HT-29 (cell line): ENCODE results near the gene TMCO4. TPM values are rescaled to one million over a fixed set of nuclear protein-coding genes. Genes with fewer than 3 reads are reported as not detected.

Source experiments
- DNase-seq: peaks from one replicate; pipeline ENCODE4 v3.0.0-alpha.2; 2015; ENCODE audit warnings: low spot score
- total RNA-seq: library from RNA; depleted of rRNA; stranded (reverse); fragments of >200 nt; shearing (Covaris generic); gene quantifications from 2 replicates; pipeline ENCODE4 v1.2.3, GENCODE V29; 2014

The TMCO4 gene
- total RNA-seq, 1 experiment from 2014 or later, result 23.8 TPM

GRCh38 chr1:19720174-19720573 lies 79.5 kb downstream of the TMCO4 start:
- no peak for DNase-seq

- no peak for DNase-seq
These were observed 82.2 kb downstream of the TMCO4 start for GRCh38 chr1:19717467-19717866.

DNA sequence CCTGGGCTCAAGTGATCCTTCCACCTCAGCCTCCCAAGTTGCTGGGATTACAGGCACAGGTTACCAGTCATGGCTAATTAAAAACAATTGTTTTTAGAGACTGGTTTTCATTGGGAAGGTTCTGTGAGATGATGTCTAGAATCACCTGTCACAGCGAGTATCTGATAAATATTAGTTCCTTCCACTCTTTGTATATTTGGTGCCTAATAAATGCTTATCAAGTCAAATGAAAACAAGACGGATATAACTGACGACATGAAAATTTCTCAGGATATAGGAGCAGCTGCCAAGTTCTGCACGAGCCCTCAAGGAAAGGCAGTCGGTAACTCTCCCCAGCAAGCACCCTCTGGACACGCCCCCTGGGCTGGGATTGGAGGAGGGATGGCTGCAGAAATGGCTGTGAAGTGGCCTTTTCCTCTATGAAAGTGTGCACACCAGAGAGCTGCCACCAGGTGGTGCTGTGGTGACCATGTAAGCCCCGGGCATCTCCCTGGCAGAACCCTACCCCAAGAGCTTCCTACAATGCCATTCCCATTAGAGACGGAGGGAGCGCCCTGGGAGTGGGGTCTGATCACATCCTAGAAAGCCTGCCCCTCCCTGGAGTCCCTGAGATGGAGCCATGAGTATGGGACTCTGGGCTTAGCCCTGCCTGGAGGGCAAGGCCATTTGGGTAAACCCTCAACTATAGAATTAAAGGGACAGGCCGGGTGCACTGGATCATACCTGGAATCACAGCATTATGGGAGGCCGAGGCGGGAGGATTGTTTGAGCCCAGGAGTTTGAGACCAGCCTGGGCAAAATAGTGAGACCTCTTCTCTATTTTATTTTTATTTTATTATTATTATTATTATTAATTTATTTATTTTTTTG lies 84.1 kb downstream of the TMCO4 start:
- peak; percentile 97 for DNase-seq

- DNase-seq, result no peak
These were observed 86.8 kb downstream of the TMCO4 start for GRCh38 chr1:19712928-19713327.

DNA sequence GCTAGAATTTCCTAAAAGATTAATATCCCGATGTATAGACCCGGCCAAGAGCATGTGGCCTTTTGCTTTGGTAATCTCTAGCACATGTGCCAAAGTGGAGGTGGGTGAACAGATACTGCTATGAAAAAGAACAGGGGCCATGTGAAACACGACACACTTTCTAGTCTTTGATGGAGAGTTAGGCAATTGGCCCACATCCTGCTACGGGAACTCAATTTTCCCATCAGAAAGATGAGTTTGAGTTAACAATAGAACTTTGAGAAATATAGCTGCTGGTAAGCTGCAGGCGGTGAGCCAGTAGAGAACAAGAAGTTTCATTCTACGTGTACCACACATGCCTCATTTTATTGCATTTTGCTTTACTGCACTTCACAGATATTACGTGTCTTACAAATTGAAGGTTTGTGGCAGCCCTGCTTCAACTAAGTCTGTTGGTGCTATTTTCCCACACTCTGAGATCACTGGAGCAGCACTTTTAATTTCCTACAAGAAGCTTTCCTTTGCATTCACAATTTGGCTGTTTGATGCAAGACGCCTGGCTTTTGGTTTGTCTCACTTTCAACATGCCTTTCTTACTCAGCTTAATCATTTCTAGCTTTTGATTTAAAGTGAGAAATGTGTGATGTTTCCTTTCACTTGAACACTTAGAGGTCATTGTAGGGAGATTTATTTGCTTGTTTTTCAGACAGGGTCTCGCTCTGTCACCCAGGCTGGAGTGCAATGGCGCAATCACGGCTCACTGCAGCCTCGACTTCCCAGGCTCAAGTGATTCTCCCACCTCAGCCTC lies 88.7 kb downstream of the TMCO4 start:
- DNase-seq, result no peak

DNA sequence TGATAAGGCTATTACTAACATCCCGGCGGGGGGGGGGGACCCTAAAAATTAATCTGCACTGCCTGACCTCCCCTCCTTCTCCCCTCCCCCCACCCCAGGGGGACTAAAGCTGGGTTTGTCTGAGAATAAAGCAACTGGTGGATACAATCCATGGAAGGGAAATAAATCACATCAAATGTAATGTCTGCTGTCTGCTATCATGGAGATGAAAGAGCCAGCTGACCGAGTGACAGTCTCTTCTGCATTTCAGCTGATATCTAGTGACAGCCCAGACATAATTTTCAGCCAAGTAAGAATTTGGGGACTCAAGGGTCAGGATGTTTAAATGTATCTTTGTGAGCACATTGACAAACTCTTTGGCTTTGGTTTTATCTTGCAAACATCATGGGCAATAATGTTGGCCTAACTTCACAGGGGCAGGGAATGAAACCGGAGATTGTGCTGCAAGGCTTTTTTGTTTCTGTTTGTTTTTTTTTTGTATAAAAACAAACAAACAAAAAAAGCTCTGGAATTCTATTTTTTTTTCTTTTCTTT lies 90.4 kb downstream of the TMCO4 start:
- DNase-seq, result no peak

DNA sequence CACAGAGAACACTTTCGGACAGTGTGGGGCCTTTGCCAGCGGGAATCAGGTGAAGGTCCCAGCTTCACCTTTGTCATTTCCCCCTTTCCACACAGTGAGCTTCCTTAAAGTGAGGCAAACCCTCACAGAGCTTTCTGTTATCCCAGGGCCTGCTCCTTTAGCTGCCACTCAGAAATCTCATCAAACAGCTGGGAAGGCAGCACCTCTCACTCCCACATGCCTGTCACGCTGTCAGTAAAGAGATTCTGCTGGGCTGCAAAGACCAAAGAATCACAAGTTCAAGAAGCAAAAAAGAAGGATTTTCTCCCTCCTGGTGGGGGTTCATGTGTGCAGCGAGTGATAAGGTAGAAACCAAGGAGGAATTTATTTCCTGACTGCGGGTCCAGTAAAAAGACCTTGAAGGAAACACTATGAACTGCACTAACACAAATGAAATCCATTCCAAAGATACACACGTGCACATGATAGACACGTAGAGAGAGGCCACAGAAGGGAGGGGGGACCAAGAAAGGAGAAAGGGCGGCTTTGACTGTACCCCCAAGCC lies 91.1 kb downstream of the TMCO4 start:
- DNase-seq, result no peak

GRCh38 chr1:19706136-19706535 lies 93.6 kb downstream of the TMCO4 start:
- DNase-seq, result no peak

GRCh38 chr1:19705464-19705863 lies 94.3 kb downstream of the TMCO4 start:
- no peak for DNase-seq

DNA sequence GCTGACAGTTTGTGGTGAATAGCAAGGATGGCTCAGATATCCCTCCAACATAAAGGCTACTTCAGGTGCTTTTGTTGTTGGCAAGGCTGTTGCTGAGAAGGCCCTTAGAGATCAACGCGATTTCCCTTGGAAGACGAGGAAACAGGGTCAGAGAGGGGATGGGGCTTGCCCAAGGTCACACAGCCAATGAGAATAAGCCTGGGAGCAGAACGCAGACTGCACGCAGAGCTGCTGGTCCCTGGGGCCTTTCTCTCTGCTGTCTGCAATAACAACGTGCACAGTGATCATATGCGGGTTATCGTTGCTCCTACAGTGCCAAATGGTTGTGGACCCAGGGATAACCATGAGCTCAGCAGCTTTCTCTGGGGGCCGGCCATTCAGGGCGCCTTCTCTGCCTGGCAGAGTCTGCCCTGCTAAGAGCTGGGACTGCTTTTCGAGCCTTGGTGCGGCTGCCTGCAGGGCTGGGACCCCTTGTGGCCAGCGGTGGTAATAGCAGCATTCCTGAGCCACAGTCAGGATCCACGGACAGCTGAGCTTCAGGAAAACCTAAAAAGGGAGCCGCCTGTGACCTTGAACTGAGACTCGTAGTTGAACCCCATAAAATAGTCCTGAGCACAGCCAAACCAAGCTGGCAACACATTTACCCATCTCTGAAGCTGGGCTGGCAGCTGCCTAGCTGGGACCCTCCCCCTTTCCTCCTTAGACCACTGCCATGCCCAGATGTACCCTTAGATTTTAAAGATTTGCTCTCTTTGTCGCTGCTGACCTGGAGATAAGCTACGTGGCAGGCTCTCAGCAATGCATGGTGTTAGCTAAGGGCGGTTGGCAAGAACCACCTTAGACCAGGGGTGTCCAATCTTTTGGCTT lies 95.2 kb downstream of the TMCO4 start:
- DNase-seq, result peak; percentile 64

DNA sequence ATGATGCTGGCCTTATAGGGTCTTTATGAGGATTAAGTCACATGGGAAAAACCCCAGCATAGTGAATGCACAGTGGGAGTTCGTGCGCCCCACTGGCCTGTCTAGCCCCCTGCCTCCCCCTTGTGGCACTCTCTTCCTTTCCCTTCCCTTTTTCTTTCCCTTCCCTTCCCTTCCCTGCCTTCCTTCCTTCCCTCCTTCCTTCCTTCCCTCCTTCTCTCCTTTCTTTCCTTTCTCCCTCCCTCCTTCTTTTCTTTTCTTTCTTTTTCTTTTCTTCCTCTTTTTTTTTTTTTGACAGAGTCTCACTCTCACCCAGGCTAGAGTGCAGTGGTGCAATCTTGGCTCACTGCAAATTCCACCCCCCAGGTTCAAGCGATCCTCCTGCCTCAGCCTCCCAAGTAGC lies 96.4 kb downstream of the TMCO4 start:
- no peak for DNase-seq

GRCh38 chr1:19700079-19700777 lies 99.5 kb downstream of the TMCO4 start:
- no peak for DNase-seq

DNA sequence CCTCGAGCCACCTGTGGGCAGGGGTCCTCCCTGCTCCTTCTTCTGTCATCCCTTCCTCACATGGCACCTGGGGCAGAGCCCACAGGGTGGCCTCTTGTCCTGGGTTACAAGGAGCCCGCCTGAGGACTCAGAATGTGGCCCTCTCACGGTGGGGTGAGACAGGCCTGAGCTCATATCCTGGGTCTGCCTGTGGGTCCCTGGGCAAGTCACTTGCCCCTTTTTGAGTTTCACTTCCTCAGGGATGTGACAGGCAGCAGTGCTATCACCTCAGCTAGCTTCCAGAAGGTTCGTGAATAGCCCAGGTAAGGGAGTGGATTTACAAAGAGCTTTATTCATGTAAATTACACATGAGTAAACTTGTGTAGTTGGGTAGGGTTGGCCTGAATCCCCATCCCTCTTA lies 101.5 kb downstream of the TMCO4 start:
- no peak for DNase-seq

GRCh38 chr1:19696820-19697219 lies 102.9 kb downstream of the TMCO4 start:
- no peak for DNase-seq

DNA sequence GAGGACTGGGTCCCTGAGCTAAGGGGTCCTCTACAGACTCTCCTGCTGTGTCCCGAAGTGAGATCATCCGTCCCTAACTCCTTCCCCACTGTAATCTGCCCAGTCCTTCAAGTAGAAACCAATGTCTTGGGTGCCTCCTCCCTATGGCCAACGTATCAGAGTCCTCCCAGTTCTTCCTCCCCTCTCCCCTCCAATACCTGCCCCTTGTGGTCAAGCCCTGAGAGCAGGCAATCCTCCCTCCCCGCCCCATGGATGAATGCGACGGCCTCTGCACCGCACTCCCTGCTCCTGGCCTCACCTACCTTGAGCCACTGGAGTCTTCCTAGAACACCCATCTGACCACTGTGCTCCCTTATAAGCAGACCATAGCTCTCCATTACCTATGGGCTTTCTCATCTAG lies 103.9 kb downstream of the TMCO4 start:
- DNase-seq, result no peak

- no peak for DNase-seq
These were observed 105.4 kb downstream of the TMCO4 start for GRCh38 chr1:19694298-19694697.

GRCh38 chr1:19690342-19690741 lies 109.4 kb downstream of the TMCO4 start:
- no peak for DNase-seq

DNA sequence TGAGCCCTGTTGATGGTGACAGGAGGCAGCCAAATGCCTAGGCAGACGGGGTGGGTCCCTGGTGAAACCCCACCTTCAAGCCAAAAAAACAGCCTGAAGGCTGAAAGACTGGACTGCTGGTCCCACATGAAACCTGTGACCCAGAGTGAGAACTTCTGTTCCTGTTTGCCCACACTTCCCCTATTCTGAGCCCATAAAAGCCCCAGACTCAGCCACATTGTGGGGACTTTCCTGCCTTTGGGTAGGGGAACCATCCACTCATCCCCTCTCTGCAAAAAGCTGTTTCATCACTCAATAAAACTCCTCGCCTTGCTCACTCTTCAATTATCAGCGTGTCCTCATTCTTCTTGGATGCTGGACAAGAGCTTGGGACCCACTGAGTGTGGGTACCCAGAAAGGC lies 109.9 kb downstream of the TMCO4 start:
- DNase-seq, result no peak

DNA sequence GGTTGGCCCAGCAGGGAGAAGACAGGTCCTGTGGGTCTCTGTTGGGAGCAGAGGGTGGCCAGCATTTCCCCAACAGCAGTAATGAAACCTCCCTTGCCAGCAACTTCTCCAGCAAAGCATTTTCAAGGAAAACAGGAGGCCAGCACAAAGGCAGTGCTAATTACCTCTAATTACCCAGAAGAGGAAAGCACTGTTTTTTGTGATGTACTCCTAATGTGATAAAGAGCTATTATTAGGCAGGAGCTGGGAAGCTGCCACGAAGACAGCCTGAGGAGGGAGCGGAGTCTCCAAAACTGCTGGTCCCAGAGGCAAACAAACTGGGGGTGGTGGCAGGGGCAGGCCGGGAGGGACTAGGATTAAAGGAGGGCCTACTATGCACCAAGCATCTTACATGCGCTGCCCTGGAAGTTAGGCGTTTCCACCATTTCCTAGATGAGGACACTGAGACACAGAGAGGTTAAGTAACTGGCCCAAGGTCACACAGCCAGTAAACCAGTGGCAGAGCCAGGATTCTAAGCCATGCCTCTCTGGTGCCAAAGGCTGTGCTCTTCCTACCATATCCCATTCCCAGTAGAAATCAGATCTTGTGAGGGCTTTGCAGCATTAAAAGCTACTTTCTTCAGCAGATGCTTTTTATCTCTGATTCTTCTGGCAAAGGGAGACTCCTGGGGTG lies 110.5 kb downstream of the TMCO4 start:
- DNase-seq, result no peak
